Lower leg skin (tissue), 3 donors: ENCODE measurements around the gene TMEM272.

Experiments used
- CTCF ChIP-seq, 3 donors: fragments of 450-650 bp; IDR thresholded peaks; one replicate each; pipeline ENCODE4 v1.5.1; 2016; ENCODE audit warnings: antibody characterized with exemption in 3 of 3, mild to moderate bottlenecking in 3 of 3, moderate library complexity in 2 of 3
- POLR2A ChIP-seq, 2 donors: fragments of 450-650 bp; IDR thresholded peaks; one replicate each; pipeline ENCODE4 v1.6.1; 2016 to 2017; ENCODE audit warnings: antibody characterized with exemption in 2 of 2, mild to moderate bottlenecking in 1 of 2, moderate library complexity in 1 of 2

GRCh38 chr13:51819544-51819943, 25.4 kb downstream of the TMEM272 start:
- no peak for TF ChIP-seq CTCF (IDR thresholded peaks at IDR 0.05)
- TF ChIP-seq POLR2A (IDR thresholded peaks at IDR 0.05) = no peak
